ENCODE measurements around the gene CELSR1. TPM values are rescaled to one million over a fixed set of nuclear protein-coding genes. Genes with fewer than 3 reads are reported as not detected.

The CELSR1 gene
- total RNA-seq, 1 donor from 2014 or later = 8.9 TPM

DNA sequence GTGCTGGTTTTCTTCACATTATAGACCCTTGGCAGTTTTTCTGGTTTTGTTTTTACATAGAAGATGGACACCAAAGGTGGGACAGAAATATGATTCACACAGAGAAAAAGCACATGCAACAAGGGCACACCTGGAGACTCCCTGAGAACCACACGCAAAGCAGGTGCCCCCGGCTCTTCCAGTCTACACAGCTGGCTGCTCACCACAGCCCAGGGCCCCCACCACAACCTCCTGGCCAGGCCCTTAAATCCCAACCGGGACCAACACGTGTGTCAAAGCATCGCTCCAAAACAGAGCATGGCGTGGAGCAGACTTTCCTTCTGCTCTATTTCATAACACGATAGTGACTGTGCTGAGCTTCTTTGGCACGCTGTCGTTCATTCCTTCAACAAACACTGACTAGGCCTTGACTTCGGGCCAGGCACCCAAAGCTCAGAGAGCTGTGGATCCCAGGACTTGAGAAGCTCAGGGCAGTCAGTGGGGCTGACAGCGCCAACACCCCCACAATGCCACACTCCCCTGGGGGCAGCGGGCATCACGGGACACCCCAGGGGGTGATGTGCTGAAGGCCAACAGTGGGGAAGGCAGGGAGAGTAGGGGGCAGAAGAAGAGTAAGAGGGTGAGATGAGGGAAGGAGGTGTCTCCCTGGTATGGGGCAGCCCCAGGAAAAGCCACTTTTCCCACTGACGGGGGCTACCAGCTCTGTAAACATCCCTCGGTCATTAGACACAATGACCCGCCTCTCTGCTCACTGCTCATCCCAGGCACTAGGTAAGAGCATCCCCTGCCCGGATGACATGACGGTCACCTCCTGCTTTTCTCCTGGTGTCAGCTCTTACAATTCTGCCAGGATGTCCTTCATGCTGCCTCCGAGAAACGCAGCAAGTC is 26.0 kb downstream of the CELSR1 start:
- peaks cover 23% of the 10 kb centered on the region for H3K27me3 ChIP-seq (ENCODE audit: low read depth)
- H3K4me1 ChIP-seq = no peaks in the 10 kb centered on the region
- no peak for DNase-seq
- no peaks in the 10 kb centered on the region for H3K9me3 ChIP-seq (replicated peaks)
- no peaks in the 10 kb centered on the region for H3K36me3 ChIP-seq
- no peak overlapping the region for H3K4me3 ChIP-seq
- H3K27ac ChIP-seq (replicated peaks) = no peak overlapping the region
- intact Hi-C loops (cut with micrococcal nuclease) = no loop called here
- TF ChIP-seq, protein P1, sequence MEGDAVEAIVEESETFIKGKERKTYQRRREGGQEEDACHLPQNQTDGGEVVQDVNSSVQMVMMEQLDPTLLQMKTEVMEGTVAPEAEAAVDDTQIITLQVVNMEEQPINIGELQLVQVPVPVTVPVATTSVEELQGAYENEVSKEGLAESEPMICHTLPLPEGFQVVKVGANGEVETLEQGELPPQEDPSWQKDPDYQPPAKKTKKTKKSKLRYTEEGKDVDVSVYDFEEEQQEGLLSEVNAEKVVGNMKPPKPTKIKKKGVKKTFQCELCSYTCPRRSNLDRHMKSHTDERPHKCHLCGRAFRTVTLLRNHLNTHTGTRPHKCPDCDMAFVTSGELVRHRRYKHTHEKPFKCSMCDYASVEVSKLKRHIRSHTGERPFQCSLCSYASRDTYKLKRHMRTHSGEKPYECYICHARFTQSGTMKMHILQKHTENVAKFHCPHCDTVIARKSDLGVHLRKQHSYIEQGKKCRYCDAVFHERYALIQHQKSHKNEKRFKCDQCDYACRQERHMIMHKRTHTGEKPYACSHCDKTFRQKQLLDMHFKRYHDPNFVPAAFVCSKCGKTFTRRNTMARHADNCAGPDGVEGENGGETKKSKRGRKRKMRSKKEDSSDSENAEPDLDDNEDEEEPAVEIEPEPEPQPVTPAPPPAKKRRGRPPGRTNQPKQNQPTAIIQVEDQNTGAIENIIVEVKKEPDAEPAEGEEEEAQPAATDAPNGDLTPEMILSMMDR (IDR thresholded peaks at IDR 0.05; ENCODE audit: borderline replicate concordance) = no peak

DNA sequence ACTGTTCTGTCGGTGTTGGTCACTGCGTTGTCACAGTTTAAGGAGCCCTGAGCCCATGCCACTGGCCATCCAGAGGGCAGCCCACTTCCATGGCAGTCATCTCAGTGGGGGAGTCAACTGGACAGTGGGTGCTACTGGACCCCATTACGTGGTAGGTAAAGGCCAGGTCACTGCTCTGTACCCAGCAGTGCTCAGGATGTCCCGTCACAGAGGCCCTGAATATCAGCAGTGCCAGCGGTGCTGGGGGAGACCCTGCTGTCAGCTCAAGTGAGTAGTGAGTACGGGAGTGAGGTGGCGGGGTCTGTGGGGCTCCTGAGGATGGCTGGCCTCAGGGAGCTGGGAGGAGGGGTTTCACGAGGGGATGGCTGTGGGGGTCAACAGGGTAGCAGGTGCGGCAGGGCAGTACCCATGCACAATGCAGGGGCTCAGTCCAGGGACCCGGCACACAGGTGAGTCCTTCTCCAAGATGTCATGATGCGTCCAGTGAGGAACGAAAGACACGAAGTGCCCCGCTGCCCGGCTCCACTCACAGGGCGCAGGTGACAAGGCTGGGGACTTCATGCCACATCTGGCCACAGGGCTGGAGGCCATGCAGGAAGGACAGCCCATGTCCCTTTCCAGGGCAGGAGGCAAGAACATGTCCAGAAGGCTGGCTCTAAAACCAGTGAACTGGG is 27.9 kb downstream of the CELSR1 start:
- TF ChIP-seq, protein P1 (IDR thresholded peaks at IDR 0.05; ENCODE audit: borderline replicate concordance) = no peak
- Histone ChIP-seq H3K4me1 (no peaks in the 10 kb centered on the region), H3K27me3 (ENCODE audit: low read depth) (peaks cover 23% of the 10 kb centered on the region), H3K27ac (replicated peaks) (no peak overlapping the region), H3K36me3 (no peaks in the 10 kb centered on the region), H3K4me3 (no peak overlapping the region), H3K9me3 (replicated peaks) (no peaks in the 10 kb centered on the region)
- no peak for DNase-seq
- intact Hi-C loops (cut with micrococcal nuclease) = no loop called here

DNA sequence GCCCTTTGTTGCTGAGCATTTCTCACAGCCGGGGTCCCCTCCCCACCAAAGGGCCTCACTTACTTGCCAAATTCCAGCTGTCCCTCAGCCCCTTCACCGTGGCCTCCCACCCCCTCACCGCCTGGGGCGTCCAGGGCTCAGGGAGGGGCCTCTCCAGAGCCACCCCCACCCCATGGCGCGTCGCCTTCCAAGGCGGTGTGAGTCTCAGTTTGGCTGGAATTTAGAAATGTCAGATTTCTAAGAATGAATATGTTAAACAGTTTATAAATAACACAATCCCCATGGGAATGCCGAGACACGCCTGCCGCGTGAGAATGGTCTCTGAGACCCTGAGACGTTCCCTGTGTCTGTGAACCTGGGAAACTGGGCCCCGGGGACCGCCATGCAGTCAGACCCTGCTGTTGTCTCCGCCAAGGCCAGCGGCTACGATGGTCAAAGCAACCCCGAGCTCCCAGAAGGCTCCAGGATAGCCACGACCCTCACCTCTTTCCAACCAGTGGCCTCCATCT is 28.9 kb downstream of the CELSR1 start:
- TF ChIP-seq, protein P1 (IDR thresholded peaks at IDR 0.05; ENCODE audit: borderline replicate concordance) = no peak
- Histone ChIP-seq H3K9me3 (replicated peaks) (no peaks in the 10 kb centered on the region), H3K4me1 (no peaks in the 10 kb centered on the region), H3K4me3 (no peak overlapping the region), H3K27me3 (ENCODE audit: low read depth) (peaks cover 23% of the 10 kb centered on the region), H3K36me3 (no peaks in the 10 kb centered on the region), H3K27ac (replicated peaks) (no peak overlapping the region)
- DNase-seq = no peak
- intact Hi-C loops (cut with micrococcal nuclease) = no loop called here

DNA sequence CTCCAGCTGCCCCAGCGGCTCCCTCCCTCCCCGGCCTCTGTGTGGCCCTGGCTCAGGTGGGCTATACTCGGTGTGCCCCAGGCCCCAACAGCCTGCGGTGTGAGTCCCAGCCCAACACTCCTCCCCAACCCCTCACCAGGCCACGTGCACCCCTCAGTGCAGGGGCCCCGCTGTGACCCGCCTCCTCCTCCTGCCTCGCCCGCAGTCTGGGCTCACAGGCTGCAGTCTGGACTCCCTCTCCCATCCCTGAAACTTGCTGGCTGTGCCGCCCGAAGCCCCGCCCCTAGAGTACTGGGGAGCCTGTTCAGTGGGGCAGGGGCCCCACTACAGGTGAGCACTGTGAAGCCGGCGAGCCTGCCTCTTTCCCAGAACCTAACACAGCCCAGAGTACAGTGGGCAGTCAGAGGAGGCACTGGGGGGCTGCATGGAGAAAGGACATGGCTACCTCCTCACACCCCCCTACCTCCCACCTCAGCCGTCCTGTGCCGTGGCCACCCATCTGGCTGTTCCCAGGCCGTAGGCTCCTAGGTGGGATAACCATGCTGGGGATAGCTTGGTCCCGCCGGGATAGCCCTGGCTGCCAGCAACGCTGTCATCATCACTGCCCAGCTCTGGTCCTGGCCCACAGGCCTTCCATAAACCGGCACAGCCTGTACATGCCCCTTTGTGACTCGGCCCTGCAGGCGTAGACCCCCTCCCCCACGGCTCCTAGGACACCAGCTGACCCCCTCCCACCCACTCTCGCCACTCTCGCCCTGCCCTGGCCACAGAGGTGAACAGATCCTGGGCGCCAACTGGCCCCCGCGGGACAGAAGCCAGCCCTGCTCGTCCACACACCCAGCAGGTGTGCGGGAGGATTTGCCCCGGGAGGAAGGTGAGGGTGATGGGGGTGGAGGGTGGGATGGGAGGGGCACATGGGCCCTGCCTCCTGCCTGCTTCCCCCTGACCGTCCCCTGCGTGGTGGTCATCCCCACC is 29.7 kb downstream of the CELSR1 start:
- Histone ChIP-seq H3K4me3 (no peak overlapping the region), H3K36me3 (no peaks in the 10 kb centered on the region), H3K9me3 (replicated peaks) (no peaks in the 10 kb centered on the region), H3K4me1 (no peaks in the 10 kb centered on the region), H3K27ac (replicated peaks) (no peak overlapping the region), H3K27me3 (ENCODE audit: low read depth) (peaks cover 25% of the 10 kb centered on the region)
- DNase-seq = no peak
- intact Hi-C loops (cut with micrococcal nuclease) = no loop called here
- TF ChIP-seq, protein P1 (IDR thresholded peaks at IDR 0.05; ENCODE audit: borderline replicate concordance) = no peak

DNA sequence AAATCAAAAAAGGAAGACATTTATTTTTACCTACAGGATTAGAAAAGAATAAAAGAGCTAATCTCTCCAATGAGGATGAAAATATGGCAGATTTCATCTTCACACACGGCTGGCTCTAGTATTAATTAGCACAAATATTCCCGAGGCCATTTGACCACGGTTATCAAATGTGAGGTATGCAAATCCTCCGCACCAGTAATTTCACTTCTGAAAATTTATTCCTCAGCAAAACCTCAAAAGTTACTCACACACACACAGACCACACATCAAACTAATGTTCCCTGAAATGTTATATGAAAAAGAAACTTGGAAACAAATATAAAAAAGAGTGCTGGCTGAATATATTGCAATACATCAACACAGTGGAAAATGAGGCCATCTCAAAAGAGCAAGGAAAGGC is 32.8 kb downstream of the CELSR1 start:
- no peaks in the 10 kb centered on the region for H3K9me3 ChIP-seq (replicated peaks)
- H3K27ac ChIP-seq (replicated peaks) = no peak overlapping the region
- H3K27me3 ChIP-seq (ENCODE audit: low read depth) = peaks cover 45% of the 10 kb centered on the region
- H3K4me1 ChIP-seq = no peaks in the 10 kb centered on the region
- TF ChIP-seq, protein P1 (IDR thresholded peaks at IDR 0.05; ENCODE audit: borderline replicate concordance) = no peak
- H3K4me3 ChIP-seq = no peak overlapping the region
- intact Hi-C loops (cut with micrococcal nuclease) = no loop called here
- no peak for DNase-seq
- no peaks in the 10 kb centered on the region for H3K36me3 ChIP-seq
